NB4 (cell line): Measurements from ENCODE around the gene VWA5B1.

Source experiments
- POLR2A ChIP-seq: IDR thresholded peaks from 2 replicates; pipeline ENCODE4 v1.6.1; 2011; ENCODE audit warnings: mild to moderate bottlenecking; ENCODE audit not compliant: insufficient read length; ENCODE audit errors: extremely low read depth
- TF ChIP-seq, protein P1 (sequence below): IDR thresholded peaks from one replicate; pipeline ENCODE4 v1.5.1; 2012; ENCODE audit warnings: low read depth, low read length
- TF ChIP-seq, protein P2 (sequence below): IDR thresholded peaks from 2 replicates; pipeline ENCODE4 v1.6.1; 2011; ENCODE audit warnings: low read depth, low read length

DNA sequence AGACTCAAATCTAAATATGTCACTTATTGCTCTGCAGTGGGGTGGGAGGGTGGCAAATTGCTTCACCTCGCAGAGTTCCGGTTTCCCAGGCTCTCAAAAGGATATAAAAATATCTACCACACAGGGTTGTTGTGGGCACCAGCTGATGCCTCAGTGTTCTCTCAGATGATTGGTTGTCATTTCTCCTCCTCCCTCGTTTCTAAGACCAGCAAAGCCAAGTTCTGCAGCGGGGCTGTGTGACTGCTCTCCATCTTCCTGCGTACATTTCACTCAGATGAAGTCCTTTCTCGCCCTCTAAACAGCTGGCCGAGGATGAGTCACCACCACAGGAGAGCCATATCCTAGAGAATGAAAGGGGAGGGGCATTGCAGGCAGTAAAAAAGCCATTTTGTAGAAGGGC lies 35.0 kb upstream of the VWA5B1 start:
- TF ChIP-seq, protein P1, sequence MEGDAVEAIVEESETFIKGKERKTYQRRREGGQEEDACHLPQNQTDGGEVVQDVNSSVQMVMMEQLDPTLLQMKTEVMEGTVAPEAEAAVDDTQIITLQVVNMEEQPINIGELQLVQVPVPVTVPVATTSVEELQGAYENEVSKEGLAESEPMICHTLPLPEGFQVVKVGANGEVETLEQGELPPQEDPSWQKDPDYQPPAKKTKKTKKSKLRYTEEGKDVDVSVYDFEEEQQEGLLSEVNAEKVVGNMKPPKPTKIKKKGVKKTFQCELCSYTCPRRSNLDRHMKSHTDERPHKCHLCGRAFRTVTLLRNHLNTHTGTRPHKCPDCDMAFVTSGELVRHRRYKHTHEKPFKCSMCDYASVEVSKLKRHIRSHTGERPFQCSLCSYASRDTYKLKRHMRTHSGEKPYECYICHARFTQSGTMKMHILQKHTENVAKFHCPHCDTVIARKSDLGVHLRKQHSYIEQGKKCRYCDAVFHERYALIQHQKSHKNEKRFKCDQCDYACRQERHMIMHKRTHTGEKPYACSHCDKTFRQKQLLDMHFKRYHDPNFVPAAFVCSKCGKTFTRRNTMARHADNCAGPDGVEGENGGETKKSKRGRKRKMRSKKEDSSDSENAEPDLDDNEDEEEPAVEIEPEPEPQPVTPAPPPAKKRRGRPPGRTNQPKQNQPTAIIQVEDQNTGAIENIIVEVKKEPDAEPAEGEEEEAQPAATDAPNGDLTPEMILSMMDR, result no peak
- TF ChIP-seq, protein P2, sequence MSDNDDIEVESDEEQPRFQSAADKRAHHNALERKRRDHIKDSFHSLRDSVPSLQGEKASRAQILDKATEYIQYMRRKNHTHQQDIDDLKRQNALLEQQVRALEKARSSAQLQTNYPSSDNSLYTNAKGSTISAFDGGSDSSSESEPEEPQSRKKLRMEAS, result no peak
- no peak for TF ChIP-seq POLR2A
